Measurements from ENCODE around the gene TMEM117. TPM values are rescaled to one million over a fixed set of nuclear protein-coding genes. Genes with fewer than 3 reads are reported as not detected.

TMEM117 gene
- total and polyA plus RNA-seq, 2 donors (not counting 3 experiments of a cell fraction or from before 2014, with no cell fraction given) = 1.2 to 3.8 TPM

GRCh38 chr12:43937947-43938346, 102.1 kb downstream of the TMEM117 start:
- intact Hi-C loops (cut with micrococcal nuclease) = loop anchor here (5.0 kb wide), 1 partner anchor 161 kb away; no protein-coding TSS in a partner anchor
- no peaks in the 10 kb centered on the region for H3K36me3 ChIP-seq (ENCODE audit: control insufficient read depth in 2 of 2, extremely low read depth in 1 of 2, insufficient read depth in 2 of 2, low read length in 2 of 2)
- ChIA-PET POLR2A (no interaction called here), CTCF (interaction anchor here (0.9 to 1.4 kb wide), 6 partner anchors 12 to 124 kb away, joined by 3 to 6 read pairs (median 4); no protein-coding TSS in a partner anchor)
- no peaks in the 10 kb centered on the region for H3K9me3 ChIP-seq (replicated peaks; ENCODE audit: control insufficient read depth, insufficient read depth, low read length)
- no peak overlapping the region for H3K9ac ChIP-seq (replicated peaks; ENCODE audit: extremely low read depth, insufficient read depth, low read length)
- FAIRE-seq (no peak), DNase-seq (ENCODE audit: low read depth, low spot score) (peak; percentile 4)
- no peak overlapping the region for H3K27ac ChIP-seq (ENCODE audit: insufficient read depth, low read depth, low read length)
- no TSS peak for BruUV-seq (replicated peaks)
- H3K4me3 ChIP-seq (replicated peaks in 1 of 3; ENCODE audit: insufficient read depth in 1 of 3, low read depth in 1 of 3, low read length in 3 of 3) = no peak overlapping the region
- H3K27me3 ChIP-seq (ENCODE audit: control insufficient read depth in 2 of 2, insufficient read depth in 2 of 2, low read length in 2 of 2) = no peaks in the 10 kb centered on the region
- no peak for TF ChIP-seq FOS (IDR thresholded peaks at IDR 0.05; ENCODE audit: borderline replicate concordance, insufficient read depth, low read length)
- TF ChIP-seq CTCF (IDR thresholded peaks at IDR 0.05; ENCODE audit: extremely low read depth in 1 of 2, insufficient read depth in 1 of 2, low read depth in 1 of 2, low read length in 2 of 2) = peak; percentile 24 to 54
- TF ChIP-seq GATA2 (IDR thresholded peaks at IDR 0.05; ENCODE audit: insufficient read depth, insufficient read length, low read depth, low read length) = no peak
- no peak for TF ChIP-seq MAX (IDR thresholded peaks at IDR 0.05; ENCODE audit: insufficient read depth, insufficient read length)
- no peak for TF ChIP-seq POLR2A (IDR thresholded peaks at IDR 0.05; ENCODE audit: low read depth, low read length)
- no peak for TF ChIP-seq MYC (IDR thresholded peaks at IDR 0.05; ENCODE audit: low read depth, low read length)
- no peaks in the 10 kb centered on the region for H3K9me1 ChIP-seq (replicated peaks; ENCODE audit: control insufficient read depth, extremely low read depth, insufficient read depth, low read length)
- H3K4me1 ChIP-seq (ENCODE audit: control insufficient read depth, extremely low read depth, insufficient read depth, low read length) = no peaks in the 10 kb centered on the region
- H4K20me1 ChIP-seq (replicated peaks; ENCODE audit: control insufficient read depth, extremely low read depth, insufficient read depth, low read length) = no peaks in the 10 kb centered on the region
- no peaks in the 10 kb centered on the region for H3K79me2 ChIP-seq (ENCODE audit: control insufficient read depth, insufficient read depth, low read length)
- no peak overlapping the region for H2AFZ ChIP-seq (ENCODE audit: low read depth, low read length)
- dilution Hi-C loops (cut with MboI; ENCODE audit: extremely low pct_ligation_motif_present, low sequenced_read_pairs) = no loop called here
- H3K4me2 ChIP-seq (ENCODE audit: insufficient read depth, low read length) = no peak overlapping the region

- Histone ChIP-seq H3K79me2 (ENCODE audit: control insufficient read depth, insufficient read depth, low read length) (no peaks in the 10 kb centered on the region), H3K4me2 (ENCODE audit: insufficient read depth, low read length) (no peak overlapping the region), H2AFZ (ENCODE audit: low read depth, low read length) (no peak overlapping the region), H4K20me1 (replicated peaks; ENCODE audit: control insufficient read depth, extremely low read depth, insufficient read depth, low read length) (no peaks in the 10 kb centered on the region), H3K9me1 (replicated peaks; ENCODE audit: control insufficient read depth, extremely low read depth, insufficient read depth, low read length) (no peaks in the 10 kb centered on the region), H3K36me3 (ENCODE audit: control insufficient read depth in 2 of 2, extremely low read depth in 1 of 2, insufficient read depth in 2 of 2, low read length in 2 of 2) (no peaks in the 10 kb centered on the region), H3K4me3 (replicated peaks in 1 of 3; ENCODE audit: insufficient read depth in 1 of 3, low read depth in 1 of 3, low read length in 3 of 3) (no peak overlapping the region), H3K27me3 (ENCODE audit: control insufficient read depth in 2 of 2, insufficient read depth in 2 of 2, low read length in 2 of 2) (no peaks in the 10 kb centered on the region), H3K27ac (ENCODE audit: insufficient read depth, low read depth, low read length) (no peak overlapping the region), H3K9me3 (replicated peaks; ENCODE audit: control insufficient read depth, insufficient read depth, low read length) (no peaks in the 10 kb centered on the region), H3K4me1 (ENCODE audit: control insufficient read depth, extremely low read depth, insufficient read depth, low read length) (no peaks in the 10 kb centered on the region), H3K9ac (replicated peaks; ENCODE audit: extremely low read depth, insufficient read depth, low read length) (no peak overlapping the region)
- intact Hi-C loops (cut with micrococcal nuclease) = no loop called here
- ChIA-PET POLR2A (no interaction called here), CTCF (no interaction called here)
- TF ChIP-seq CTCF (IDR thresholded peaks at IDR 0.05; ENCODE audit: extremely low read depth in 1 of 2, insufficient read depth in 1 of 2, low read depth in 1 of 2, low read length in 2 of 2) (no peak), JUN (IDR thresholded peaks at IDR 0.05; ENCODE audit: borderline replicate concordance, insufficient read depth, insufficient read length, low read depth) (no peak)
- no peak for DNase-seq (ENCODE audit: low read depth, low spot score)
- FAIRE-seq = no peak
- BruUV-seq (replicated peaks) = no TSS peak
- dilution Hi-C loops (cut with MboI; ENCODE audit: extremely low pct_ligation_motif_present, low sequenced_read_pairs) = no loop called here
Observed at GRCh38 chr12:43942379-43942778, 106.5 kb downstream of the TMEM117 start.

All from endothelial cell of umbilical vein (primary cell).